K562 (cell line): ENCODE data around the gene BIRC3. TPM values are rescaled to one million over a fixed set of nuclear protein-coding genes. Genes with fewer than 3 reads are reported as not detected.

ENCODE experiments used
- ARNT ChIP-seq, 2 experiments: fragments of 450-650 bp; IDR thresholded peaks; 2 replicates each; pipeline ENCODE4 v1.6.1; 2016; ENCODE audit warnings: mild to moderate bottlenecking in 1 of 2
- ATF3 ChIP-seq, 2 experiments: fragments of 450-650 bp in 1 of 2; sonication (generic) in 1 of 2; formaldehyde crosslinking in 1 of 2; IDR thresholded peaks in 1 of 2; conservative IDR thresholded peaks in 1 of 2; 2 replicates each; pipeline versions ENCODE4 v1.6.1 to v1.8.1; 2016 to 2023; ENCODE audit warnings: mild to moderate bottlenecking in 2 of 2, moderate library complexity in 2 of 2, inconsistent platforms in 1 of 2, missing genetic modification reagents in 1 of 2
- BCL6 ChIP-seq: fragments of 250-450 bp; sonication (Bioruptor Pico); IDR thresholded peaks from 2 replicates; pipeline ENCODE4 v1.4.0; 2020
- CREBBP ChIP-seq: IDR thresholded peaks from one replicate; pipeline ENCODE4 v1.6.1; 2012; ENCODE audit warnings: low read depth, mild to moderate bottlenecking, control low read depth, inconsistent platforms, low read length
- GTF2B ChIP-seq: IDR thresholded peaks from 2 replicates; pipeline ENCODE4 v1.6.1; 2011; ENCODE audit not compliant: insufficient read length; ENCODE audit errors: extremely low read depth
- ILK ChIP-seq: fragments of 450-650 bp; IDR thresholded peaks from 2 replicates; pipeline ENCODE4 v1.6.1; 2016; ENCODE audit warnings: missing genetic modification characterization, low read depth, mild to moderate bottlenecking, missing compliant biosample characterization, moderate library complexity, borderline replicate concordance
- PRDM10 ChIP-seq: fragments of 450-650 bp; IDR thresholded peaks from 2 replicates; pipeline ENCODE4 v1.6.1; 2018; ENCODE audit not compliant: partially characterized antibody
- PRPF4 ChIP-seq: fragments of 200-400 bp; formaldehyde crosslinking; IDR thresholded peaks from one replicate; pipeline ENCODE4 v1.6.1; 2017; ENCODE audit warnings: low read length, low read depth, mild to moderate bottlenecking; ENCODE audit not compliant: insufficient read depth, poor library complexity, severe bottlenecking
- RBBP5 ChIP-seq: fragments of 200-600 bp; sonication (generic); IDR thresholded peaks from 2 replicates; pipeline ENCODE4 v1.6.1; 2012; ENCODE audit warnings: borderline replicate concordance, mild to moderate bottlenecking, low read length, control low read depth, inconsistent platforms; ENCODE audit not compliant: insufficient read depth, poor library complexity, severe bottlenecking
- STAT5A ChIP-seq: IDR thresholded peaks from 2 replicates; pipeline ENCODE4 v1.6.1; 2012; ENCODE audit warnings: low read length, inconsistent platforms, borderline replicate concordance
- TAF15 ChIP-seq: fragments of 200-400 bp; formaldehyde crosslinking; IDR thresholded peaks from 2 replicates; pipeline ENCODE4 v1.6.1; 2017; ENCODE audit warnings: mild to moderate bottlenecking, low read depth, low read length, moderate library complexity
- TCFL5 ChIP-seq: fragments of 250-450 bp; sonication (Bioruptor Pico); conservative IDR thresholded peaks from 2 replicates; pipeline ENCODE4 v1.6.1; 2021; ENCODE audit warnings: mild to moderate bottlenecking, moderate library complexity, matching md5 sums
- TEAD4 ChIP-seq, 2 experiments: sonication (generic) in 1 of 2; formaldehyde crosslinking in 1 of 2; IDR thresholded peaks; 2 replicates each; pipeline versions ENCODE4 v1.6.1 to v1.8.0; 2012 to 2022; ENCODE audit warnings: borderline replicate concordance in 1 of 2, inconsistent platforms in 1 of 2, low read length in 1 of 2, mild to moderate bottlenecking in 1 of 2, missing genetic modification reagents in 1 of 2
- TRIM24 ChIP-seq, 2 experiments: fragments of 450-650 bp; IDR thresholded peaks; 2 replicates each; pipeline ENCODE4 v1.6.1; 2016
- ZEB2 ChIP-seq: fragments of 450-650 bp; IDR thresholded peaks from 2 replicates; pipeline ENCODE4 v1.6.1; 2016
- ZFX ChIP-seq: sonication (generic); formaldehyde crosslinking; IDR thresholded peaks from 2 replicates; pipeline ENCODE4 v1.8.0; 2022; ENCODE audit warnings: mild to moderate bottlenecking, missing genetic modification reagents, moderate library complexity
- ZNF764 ChIP-seq: fragments of 250-450 bp; sonication (Bioruptor Pico); IDR thresholded peaks from 2 replicates; pipeline ENCODE4 v1.4.0; 2020; ENCODE audit warnings: low read depth, mild to moderate bottlenecking, moderate library complexity
- ZNF785 ChIP-seq: fragments of 250-450 bp; sonication (Bioruptor Pico); IDR thresholded peaks from 2 replicates; pipeline ENCODE4 v1.4.0; 2020; ENCODE audit warnings: mild to moderate bottlenecking
- polyA plus RNA-seq, 8 experiments: library from polyadenylated mRNA; depleted of rRNA in 4 of 8; stranded (reverse) in 5 of 8; unstranded in 3 of 8; fragments of >200 nt; fragmentation: Nextera tagmentation in 2 of 8; fragmentation: Illumina TruSeq in 1 of 8; extraction: Ambion mirVana in 2 of 8; extraction: Trizol in 1 of 8; gene quantifications; 2 replicates each; pipeline versions ENCODE4 v1.2.1 to v1.2.3, GENCODE V29; 2011 to 2014; ENCODE audit warnings: inconsistent platforms in 1 of 8, missing spikeins in 1 of 8
- total RNA-seq, 7 experiments: library from RNA; depleted of rRNA in 6 of 7; stranded (reverse); fragments of >200 nt in 6 of 7; fragmentation: Illumina TruSeq in 2 of 7; extraction: Trizol in 2 of 7; gene quantifications; 2 replicates each; pipeline versions ENCODE4 v1.2.1 to v1.2.3, GENCODE V29; 2011 to 2021; ENCODE audit warnings: low replicate concordance in 1 of 7

Gene BIRC3
- total and polyA plus RNA-seq, 9 of the 15 experiments (the other 6 are each of a cell fraction or from before 2014, with no cell fraction given): 0.08 to 0.42 (median 0.18) TPM

- TF ChIP-seq ZNF764 (CRISPR knock-in tag): no peak
- TF ChIP-seq ATF3 (IDR thresholded peaks at IDR 0.05): peak; percentile 99
- TF ChIP-seq ATF3 (CRISPR knock-in tag; conservative IDR thresholded peaks at IDR 0.05): peak; percentile 94
- no peak for TF ChIP-seq ZNF785
- TF ChIP-seq STAT5A: no peak
- no peak for TF ChIP-seq BCL6
- TF ChIP-seq PRDM10: no peak
- no peak for TF ChIP-seq TEAD4 (IDR thresholded peaks at IDR 0.05; ENCODE audit: low read length)
- no peak for TF ChIP-seq TEAD4 (CRISPR knock-in tag; IDR thresholded peaks at IDR 0.05; ENCODE audit: borderline replicate concordance)
- peak; percentile 86 for TF ChIP-seq RBBP5
- TF ChIP-seq TRIM24 (IDR thresholded peaks at IDR 0.05): no peak
- TF ChIP-seq ZFX (CRISPR knock-in tag): peak; percentile 93
- TF ChIP-seq ARNT (IDR thresholded peaks at IDR 0.05): no peak
- no peak for TF ChIP-seq GTF2B
- TF ChIP-seq ILK (tag): no peak
- no peak for TF ChIP-seq TAF15
- no peak for TF ChIP-seq CREBBP
- no peak for TF ChIP-seq TCFL5 (CRISPR knock-in tag)
- TF ChIP-seq PRPF4: no peak
- TF ChIP-seq ZEB2: no peak
Measured at GRCh38 chr11:102346748-102347461, 29.6 kb downstream of the BIRC3 start, which contains the start of gene BIRC2 (continued).
